ENCODE measurements around the gene KIAA1549. TPM values are rescaled to one million over a fixed set of nuclear protein-coding genes. Genes with fewer than 3 reads are reported as not detected.

The KIAA1549 gene
- total and polyA plus RNA-seq, 2 of the 8 experiments (the other 6 are each of a cell fraction or from before 2014, with no cell fraction given) = 6.5 to 17.3 TPM

DNA sequence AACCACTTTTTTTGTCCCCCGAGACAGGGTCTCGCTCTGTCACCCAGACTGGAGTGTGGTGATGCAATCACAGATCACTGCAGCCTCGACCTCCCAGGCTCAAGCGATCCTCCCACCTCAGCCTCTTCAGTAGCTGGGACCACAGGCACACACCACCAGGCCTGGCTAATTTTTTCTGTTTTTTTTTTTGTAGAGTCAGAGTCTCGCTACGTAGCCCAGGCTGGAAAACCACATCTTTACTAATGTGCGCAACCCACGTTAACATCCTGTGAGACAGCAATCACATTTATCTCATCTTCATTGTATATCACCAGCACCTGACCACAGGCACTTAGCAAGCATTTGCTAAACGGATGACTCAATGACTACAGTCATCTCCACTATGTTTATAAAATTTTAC, 105.4 kb downstream of the KIAA1549 start:
- H2BK15ac ChIP-seq (ENCODE audit: low read length) = no peak overlapping the region
- H4K8ac ChIP-seq (ENCODE audit: extremely low read depth, insufficient read depth, low read length) = no peak overlapping the region
- no peak for DNase-seq (ENCODE audit: low read depth in 1 of 2, low spot score in 2 of 2)
- no peak overlapping the region for H2BK120ac ChIP-seq (replicated peaks; ENCODE audit: low read depth, low read length)
- H2BK20ac ChIP-seq (ENCODE audit: low read length) = no peak overlapping the region
- H4K5ac ChIP-seq (ENCODE audit: insufficient read length, low read depth, low read length) = no peak overlapping the region
- no peak overlapping the region for H3K14ac ChIP-seq (ENCODE audit: insufficient read length)
- H3K4me1 ChIP-seq (replicated peaks in 1 of 4; ENCODE audit: control insufficient read depth in 3 of 4, insufficient read depth in 4 of 4, low read length in 3 of 4) = no peaks in the 10 kb centered on the region
- no peak overlapping the region for H2AK5ac ChIP-seq (ENCODE audit: low read depth, low read length)
- no peaks in the 10 kb centered on the region for H3K9me3 ChIP-seq (ENCODE audit: insufficient read depth in 2 of 2, low read depth in 1 of 2, low read length in 1 of 2)
- no peak overlapping the region for H3K4ac ChIP-seq (replicated peaks; ENCODE audit: insufficient read length, low read depth, low read length)
- no peak overlapping the region for H2BK12ac ChIP-seq (ENCODE audit: low read depth, low read length)
- 93% methylated on average over 9 of the region's 9 CpGs; no CpG with 5 or more reads in 1 of the 2 experiments for WGBS, 2 experiments (ENCODE audit: extremely low coverage in 1 of 2, insufficient coverage in 1 of 2, insufficient read length in 1 of 2, insufficient replicate concordance in 2 of 2, low coverage in 1 of 2, low lambda C conversion rate in 2 of 2, missing lambda C conversion rate in 1 of 2)
- no peak overlapping the region for H4K91ac ChIP-seq (replicated peaks; ENCODE audit: insufficient read length, low read length)
- H3K4me3 ChIP-seq (ENCODE audit: extremely low read depth in 1 of 4, insufficient read depth in 2 of 4, low read depth in 3 of 4, low read length in 4 of 4) = no peak overlapping the region
- H3K23me2 ChIP-seq (ENCODE audit: low read depth, low read length) = no peaks in the 10 kb centered on the region
- H2AFZ ChIP-seq (ENCODE audit: low read length) = no peak overlapping the region
- no peak overlapping the region for H2BK5ac ChIP-seq (ENCODE audit: low read depth, low read length)
- H3K23ac ChIP-seq (ENCODE audit: insufficient read length) = no peak overlapping the region
- H3K79me1 ChIP-seq (ENCODE audit: low read depth, low read length) = no peaks in the 10 kb centered on the region
- no peak overlapping the region for H3K9ac ChIP-seq (replicated peaks in 1 of 4; ENCODE audit: extremely low read depth in 1 of 4, low read depth in 3 of 4, low read length in 3 of 4)
- no peak overlapping the region for H3K18ac ChIP-seq (ENCODE audit: extremely low read depth, low read length)
- H4K20me1 ChIP-seq (replicated peaks in 1 of 2; ENCODE audit: control insufficient read depth in 1 of 2, insufficient read depth in 2 of 2, low read length in 2 of 2) = no peaks in the 10 kb centered on the region
- ChIA-PET POLR2A (ENCODE audit: partially characterized antibody) (no interaction called here), CTCF (ENCODE audit: partially characterized antibody) (interaction anchor here (1.0 to 3.6 kb wide), 3 partner anchors 11 to 142 kb away, joined by 3 to 21 read pairs (median 4); no protein-coding TSS in a partner anchor)
- FAIRE-seq = no peak
- H3K27me3 ChIP-seq (replicated peaks in 1 of 4; ENCODE audit: control insufficient read depth in 3 of 4, extremely low read depth in 1 of 4, insufficient read depth in 3 of 4, low read length in 3 of 4) = no peaks in the 10 kb centered on the region
- no peak overlapping the region for H3K27ac ChIP-seq (ENCODE audit: low read depth, low read length)
- no peaks in the 10 kb centered on the region for H3K79me2 ChIP-seq (ENCODE audit: control insufficient read depth in 1 of 2, insufficient read depth in 2 of 2, low read length in 2 of 2)
- no peak overlapping the region for H3K4me2 ChIP-seq (ENCODE audit: insufficient read depth in 1 of 2, low read depth in 2 of 2, low read length in 2 of 2)
- no peak overlapping the region for H3K56ac ChIP-seq (replicated peaks; ENCODE audit: insufficient read length, low read depth, low read length)
- H3K36me3 ChIP-seq (ENCODE audit: control insufficient read depth in 2 of 4, insufficient read depth in 4 of 4, low read length in 3 of 4) = peaks cover 0 to 8% (median 3%) of the 10 kb centered on the region in 4 experiments; a peak in 3 of 8 replicates
- TF ChIP-seq FOSL1 (IDR thresholded peaks at IDR 0.05; ENCODE audit: insufficient read depth, low read depth, low read length) = no peak
- no peak for TF ChIP-seq CREB1 (IDR thresholded peaks at IDR 0.05)

Data from H1 (cell line).